Esophagus (tissue), 2 donors: ENCODE results near the gene ACVR1B. TPM values are rescaled to one million over a fixed set of nuclear protein-coding genes. Genes with fewer than 3 reads are reported as not detected.
A peak's percentile ranks its signal among the peaks of the same experiment; 100 is the strongest.

ENCODE experiments used
- H3K27ac ChIP-seq, 2 donors: one replicate each; pipeline ENCODE4 v1.5.1; 2013; ENCODE audit warnings: low read depth in 2 of 2, mild to moderate bottlenecking in 2 of 2, inconsistent platforms in 1 of 2, low read length in 1 of 2, moderate library complexity in 1 of 2
- H3K27me3 ChIP-seq, 2 donors: one replicate each; pipeline ENCODE4 v1.6.1; 2013; ENCODE audit warnings: low read length in 2 of 2, control low read depth in 1 of 2, mild to moderate bottlenecking in 1 of 2; ENCODE audit not compliant: insufficient read depth in 2 of 2, control insufficient read depth in 1 of 2
- H3K36me3 ChIP-seq, 2 donors: one replicate each; pipeline ENCODE4 v1.6.1; 2013; ENCODE audit warnings: low read length in 1 of 2; ENCODE audit not compliant: control insufficient read depth in 2 of 2, insufficient read depth in 2 of 2
- H3K4me1 ChIP-seq, 2 donors: one replicate each; pipeline ENCODE4 v1.6.1; 2013; ENCODE audit warnings: low read length in 1 of 2; ENCODE audit not compliant: control insufficient read depth in 2 of 2, insufficient read depth in 2 of 2
- H3K4me3 ChIP-seq, 2 donors: one replicate each; pipeline ENCODE4 v1.5.1; 2013; ENCODE audit warnings: low read length in 2 of 2, mild to moderate bottlenecking in 2 of 2, low read depth in 1 of 2, moderate library complexity in 1 of 2
- H3K9me3 ChIP-seq, 2 donors: one replicate each; pipeline ENCODE4 v1.6.1; 2013; ENCODE audit warnings: mild to moderate bottlenecking in 2 of 2, low read depth in 1 of 2, low read length in 1 of 2, moderate library complexity in 1 of 2; ENCODE audit not compliant: control insufficient read depth in 2 of 2, insufficient read depth in 1 of 2
- WGBS, 2 donors: extraction: QIAGEN DNeasy Blood & Tissue Kit; methylation state at CpG; one replicate each; pipeline ENCODE4 v1.1.7; 2013; 5-methylcytosine and 5-hydroxymethylcytosine counted together
- polyA plus RNA-seq, 2 donors: library from polyadenylated mRNA; stranded (reverse); fragments of 200-250 nt; gene quantifications; one replicate each; pipeline ENCODE4 v1.2.3, GENCODE V29; 2013
- donor health status: healthy with polysubstance abuse.
- donor health status: Bipolar disorder and iron deficiency.

ACVR1B gene
- polyA plus RNA-seq, 2 donors, result 11.6 to 12.4 TPM

- Histone ChIP-seq H3K4me1 (peaks cover 2 to 18% of the 10 kb centered on the region in 2 donors), H3K36me3 (no peaks in the 10 kb centered on the region), H3K27ac (peak overlapping the region; percentile 71 to 95), H3K9me3 (no peaks in the 10 kb centered on the region), H3K4me3 (no peak overlapping the region), H3K27me3 (no peaks in the 10 kb centered on the region)
- WGBS, 2 donors, result 84 to 89% methylated on average over 7 of the region's 7 CpGs
These were observed 9.4 kb upstream of the ACVR1B start for GRCh38 chr12:51942056-51942455.

- Histone ChIP-seq H3K4me1 (peaks cover 2 to 18% of the 10 kb centered on the region in 2 donors), H3K27ac (peak overlapping the region; percentile 71 to 95), H3K4me3 (no peak overlapping the region), H3K36me3 (no peaks in the 10 kb centered on the region), H3K27me3 (no peaks in the 10 kb centered on the region), H3K9me3 (no peaks in the 10 kb centered on the region)
- 67 to 80% methylated on average over 6 of the region's 6 CpGs for WGBS, 2 donors
These were observed 8.9 kb upstream of the ACVR1B start for GRCh38 chr12:51942501-51943000.

- H3K27me3 ChIP-seq, result no peaks in the 10 kb centered on the region
- WGBS, 2 donors, result 97% methylated on average over 2 of the region's 2 CpGs
- no peak overlapping the region for H3K4me3 ChIP-seq
- no peaks in the 10 kb centered on the region for H3K36me3 ChIP-seq
- H3K9me3 ChIP-seq, result no peaks in the 10 kb centered on the region
- H3K4me1 ChIP-seq, result peaks cover 2 to 18% of the 10 kb centered on the region in 2 donors
- H3K27ac ChIP-seq, result no peak overlapping the region
These were observed 8.2 kb upstream of the ACVR1B start for GRCh38 chr12:51943346-51943745.

GRCh38 chr12:51944608-51945233 is 6.8 kb upstream of the ACVR1B start:
- H3K27me3 ChIP-seq, result no peaks in the 10 kb centered on the region
- WGBS, 2 donors, result 91 to 95% methylated on average over 1 of the region's 1 CpG
- no peak overlapping the region for H3K4me3 ChIP-seq
- no peaks in the 10 kb centered on the region for H3K9me3 ChIP-seq
- H3K27ac ChIP-seq, result no peak overlapping the region
- no peaks in the 10 kb centered on the region for H3K36me3 ChIP-seq
- H3K4me1 ChIP-seq, result peaks cover 2 to 13% of the 10 kb centered on the region in 2 donors

GRCh38 chr12:51947246-51947996 is 4.1 kb upstream of the ACVR1B start:
- Histone ChIP-seq H3K4me1 (peaks cover 3 to 4% of the 10 kb centered on the region in 2 donors), H3K27me3 (no peaks in the 10 kb centered on the region), H3K27ac (no peak overlapping the region), H3K9me3 (no peaks in the 10 kb centered on the region), H3K4me3 (no peak overlapping the region), H3K36me3 (no peaks in the 10 kb centered on the region)
- 90 to 92% methylated on average over 8 of the region's 8 CpGs for WGBS, 2 donors

- Histone ChIP-seq H3K9me3 (no peaks in the 10 kb centered on the region), H3K27ac (no peak overlapping the region), H3K4me3 (no peak overlapping the region), H3K36me3 (no peaks in the 10 kb centered on the region), H3K4me1 (peaks cover 2 to 3% of the 10 kb centered on the region in 2 donors), H3K27me3 (no peaks in the 10 kb centered on the region)
- WGBS, 2 donors, result 90 to 95% methylated on average over 6 of the region's 6 CpGs
These were observed 3.4 kb upstream of the ACVR1B start for GRCh38 chr12:51948066-51948465.

- Histone ChIP-seq H3K4me3 (no peak overlapping the region), H3K27ac (no peak overlapping the region), H3K36me3 (no peaks in the 10 kb centered on the region), H3K9me3 (no peaks in the 10 kb centered on the region), H3K4me1 (peaks cover 2 to 3% of the 10 kb centered on the region in 2 donors), H3K27me3 (no peaks in the 10 kb centered on the region)
- 83 to 84% methylated on average over 6 of the region's 6 CpGs for WGBS, 2 donors
These were observed 2.0 kb upstream of the ACVR1B start for GRCh38 chr12:51949342-51950030.

GRCh38 chr12:51950682-51951198 is 759 bp upstream of the ACVR1B start:
- H3K4me1 ChIP-seq, result peaks cover 2 to 3% of the 10 kb centered on the region in 2 donors
- 0% methylated on average over 5 of the region's 5 CpGs for WGBS, 2 donors

More at GRCh38 chr12:51950682-51951198, 759 bp upstream of the ACVR1B start:
- no peaks in the 10 kb centered on the region for H3K36me3 ChIP-seq
- H3K27ac ChIP-seq, result peak overlapping the region; percentile 57 to 68
- peak overlapping the region; percentile 55 to 57 for H3K4me3 ChIP-seq
- H3K27me3 ChIP-seq, result no peaks in the 10 kb centered on the region
- no peaks in the 10 kb centered on the region for H3K9me3 ChIP-seq
